Activated T-helper 17 cell treated with anti-CD3 and anti-CD28 coated beads, Interleukin-2, amount 50 U/mL, for 72 hours (primary cell): ENCODE results near the gene NFKBIE. TPM values are rescaled to one million over a fixed set of nuclear protein-coding genes. Genes with fewer than 3 reads are reported as not detected.
"Not testable (repeated sequence)": the region's sequence is repeated elsewhere in the genome, so short reads cannot be mapped to it uniquely, and the experiment has no call there.

Experiments used
- ATAC-seq: fragments of 150-1000 bp; cut with Tn5 transposase; replicated peaks from 2 replicates; pipeline ENCODE4 v1.10.0; 2021; ENCODE audit warnings: mild to moderate bottlenecking, moderate library complexity
- H3K27ac Mint-ChIP-seq: one replicate; pipeline ENCODE4 v1.8.0; 2022; ENCODE audit warnings: mixed read lengths
- H3K27me3 Mint-ChIP-seq: one replicate; pipeline ENCODE4 v1.8.0; 2022; ENCODE audit warnings: mixed read lengths
- H3K36me3 Mint-ChIP-seq: one replicate; pipeline ENCODE4 v1.8.0; 2022; ENCODE audit warnings: low read depth, mild to moderate bottlenecking, mixed read lengths
- H3K4me1 Mint-ChIP-seq: one replicate; pipeline ENCODE4 v1.8.0; 2022; ENCODE audit warnings: mixed read lengths
- H3K4me3 Mint-ChIP-seq: one replicate; pipeline ENCODE4 v1.8.0; 2022; ENCODE audit warnings: mild to moderate bottlenecking, mixed read lengths
- H3K9me3 Mint-ChIP-seq: one replicate; pipeline ENCODE4 v1.8.0; 2022; ENCODE audit warnings: mixed read lengths
- total RNA-seq, 2 donors: library from RNA; stranded (reverse); gene quantifications; one replicate each; pipeline ENCODE4 v1.2.3, GENCODE V29; 2022

NFKBIE gene
- total RNA-seq, 2 donors from 2014 or later, result 20.5 to 26.9 TPM

DNA sequence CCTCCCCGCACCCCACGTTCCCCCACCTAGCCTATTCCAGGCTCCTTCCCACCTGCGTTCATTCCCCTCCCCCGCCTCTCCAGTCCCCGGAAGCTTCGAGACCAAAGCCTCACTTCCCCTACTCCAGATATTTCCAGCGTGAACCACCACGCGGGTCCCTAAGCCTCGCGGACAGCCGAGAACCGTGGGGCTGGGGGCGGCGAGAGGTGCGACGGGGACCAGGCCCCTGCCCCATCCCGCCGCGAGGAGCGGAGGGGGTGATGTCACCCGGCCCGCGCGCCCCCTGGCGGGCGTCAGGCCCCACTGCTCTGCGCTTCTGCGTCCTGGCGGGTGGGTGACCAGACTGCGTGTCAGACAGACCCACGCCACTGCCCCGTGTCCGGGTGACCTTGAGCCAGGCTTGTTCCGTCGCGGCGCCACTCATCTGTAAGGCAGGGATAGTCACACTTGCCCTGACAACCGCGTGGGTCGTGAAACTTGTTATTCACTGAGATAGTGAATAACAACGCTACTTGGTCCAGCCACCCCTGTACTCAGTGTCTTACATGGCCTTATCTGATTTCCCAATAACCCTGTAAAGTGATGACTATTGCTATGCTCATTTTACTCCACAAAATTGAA is 27.4 kb downstream of the NFKBIE start:
- no peaks in the 10 kb centered on the region for H3K27me3 Mint-ChIP-seq
- H3K27ac Mint-ChIP-seq, result peak overlapping the region; percentile 92
- H3K4me3 Mint-ChIP-seq, result peak overlapping the region; percentile 67
- peak; percentile 74 for ATAC-seq
- no peaks in the 10 kb centered on the region for H3K9me3 Mint-ChIP-seq
- peaks cover 6% of the 10 kb centered on the region for H3K4me1 Mint-ChIP-seq
- H3K36me3 Mint-ChIP-seq, result peaks cover 14% of the 10 kb centered on the region

GRCh38 chr6:44237021-44237812 is 28.1 kb downstream of the NFKBIE start:
- H3K4me1 Mint-ChIP-seq, result peaks cover 6% of the 10 kb centered on the region
- peak overlapping the region; percentile 92 for H3K27ac Mint-ChIP-seq
- ATAC-seq, result peak; percentile 91
- H3K4me3 Mint-ChIP-seq, result peak overlapping the region; percentile 67
- H3K36me3 Mint-ChIP-seq, result peaks cover 21% of the 10 kb centered on the region
- no peaks in the 10 kb centered on the region for H3K27me3 Mint-ChIP-seq
- no peaks in the 10 kb centered on the region for H3K9me3 Mint-ChIP-seq

DNA sequence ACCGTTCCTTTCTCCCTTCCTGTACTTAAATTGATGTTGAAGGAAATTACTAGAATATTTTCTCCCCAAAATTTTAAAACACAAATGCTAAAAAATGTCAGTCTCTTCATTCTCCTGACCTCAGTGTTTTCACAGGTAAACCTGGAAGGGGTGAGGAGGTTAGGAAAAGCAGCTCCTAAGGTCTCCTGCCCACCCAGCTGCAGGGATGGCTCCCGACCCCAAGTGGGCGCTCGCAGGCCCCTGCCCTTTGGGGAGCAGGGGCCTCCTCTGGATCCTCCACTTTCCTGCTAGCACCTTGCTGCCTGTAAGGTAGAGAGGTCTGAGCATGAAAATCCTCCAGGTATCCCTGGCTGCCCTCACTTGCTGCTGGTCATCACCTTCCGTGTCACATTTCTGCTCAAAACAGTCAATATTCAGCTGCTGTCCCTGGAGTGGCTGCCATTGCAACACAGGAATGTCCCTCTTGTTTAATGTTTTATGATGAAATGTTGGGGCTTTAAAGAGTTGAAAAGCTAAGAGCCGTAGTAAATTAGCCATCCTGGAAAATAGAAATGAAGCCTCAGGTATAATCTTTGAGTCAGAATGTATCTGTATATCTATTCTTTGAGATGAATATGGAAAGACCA is 29.3 kb downstream of the NFKBIE start:
- ATAC-seq, result no peak
- no peak overlapping the region for H3K27ac Mint-ChIP-seq
- H3K4me3 Mint-ChIP-seq, result peak overlapping the region; percentile 67
- H3K9me3 Mint-ChIP-seq, result no peaks in the 10 kb centered on the region
- H3K36me3 Mint-ChIP-seq, result peaks cover 33% of the 10 kb centered on the region
- no peaks in the 10 kb centered on the region for H3K27me3 Mint-ChIP-seq
- H3K4me1 Mint-ChIP-seq, result peaks cover 6% of the 10 kb centered on the region

DNA sequence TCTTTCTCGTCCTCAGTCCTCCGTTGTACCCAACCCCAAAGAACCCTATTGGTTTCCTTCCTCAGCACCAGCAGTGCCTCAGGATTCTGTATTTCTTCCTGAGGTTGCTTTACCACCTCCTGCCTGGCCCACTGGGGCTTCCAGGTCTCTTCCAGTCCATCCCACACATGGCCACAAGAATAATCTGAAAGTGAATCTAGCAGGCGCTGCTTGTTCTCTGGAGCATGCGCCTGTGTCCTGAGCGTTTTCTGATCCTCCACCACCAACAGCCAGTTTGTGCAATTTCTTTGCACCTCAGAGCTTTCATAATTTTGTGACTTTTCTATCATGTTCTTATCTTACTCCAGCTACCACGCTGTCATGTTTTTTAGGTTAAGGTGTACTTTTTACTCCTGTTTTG is 30.1 kb downstream of the NFKBIE start:
- H3K27ac Mint-ChIP-seq, result peak overlapping the region; percentile 63
- ATAC-seq, result no peak
- H3K27me3 Mint-ChIP-seq, result no peaks in the 10 kb centered on the region
- H3K4me1 Mint-ChIP-seq, result peaks cover 6% of the 10 kb centered on the region
- H3K9me3 Mint-ChIP-seq, result no peaks in the 10 kb centered on the region
- H3K4me3 Mint-ChIP-seq, result no peak overlapping the region
- peaks cover 40% of the 10 kb centered on the region for H3K36me3 Mint-ChIP-seq

DNA sequence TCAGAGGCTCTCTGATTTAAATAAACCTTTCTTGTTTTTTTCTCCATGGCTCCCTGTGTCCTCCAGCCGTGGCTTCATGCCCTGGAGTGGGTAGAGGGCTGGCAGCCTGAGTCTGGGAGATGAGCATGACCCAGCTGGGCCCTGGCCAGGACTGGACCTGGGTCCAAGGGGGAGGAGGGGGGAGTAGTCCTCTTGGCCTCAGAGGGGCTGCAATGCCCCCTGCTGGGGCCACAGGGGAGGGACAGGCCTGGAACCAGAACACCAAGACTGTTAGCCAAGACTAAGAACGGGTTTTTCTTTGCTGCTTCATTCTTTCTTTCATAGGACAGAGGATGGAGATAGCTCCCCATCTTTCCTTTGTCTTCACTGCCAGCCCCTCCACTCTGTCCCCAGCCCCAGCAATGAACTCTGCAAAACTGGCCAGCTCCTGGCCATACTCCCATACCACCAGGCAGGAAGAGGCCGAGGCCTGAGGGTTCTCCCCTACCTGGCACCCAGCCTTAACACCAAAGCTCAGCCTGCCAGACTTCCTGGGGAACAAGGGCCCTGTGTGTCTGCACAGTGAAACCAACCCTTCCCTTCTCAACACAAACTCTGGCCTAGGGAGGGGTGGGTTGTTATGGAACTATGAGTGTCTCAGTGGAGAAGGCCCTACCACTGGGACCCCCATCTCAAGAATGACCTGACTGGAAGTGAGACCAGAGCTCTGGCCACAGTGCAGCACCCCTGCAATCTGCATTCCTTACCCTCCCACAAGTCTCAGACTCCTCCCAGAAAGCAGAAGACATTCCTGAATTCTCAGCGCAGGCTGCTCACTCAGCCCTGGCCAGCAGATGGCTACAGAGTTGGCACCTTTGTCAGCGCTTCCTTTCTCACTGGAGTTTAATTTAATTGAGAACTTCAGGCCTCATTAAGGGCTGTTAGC is 31.0 kb downstream of the NFKBIE start:
- Mint-ChIP-seq H3K27ac (peak overlapping the region; percentile 62), H3K9me3 (no peaks in the 10 kb centered on the region), H3K27me3 (no peaks in the 10 kb centered on the region), H3K4me1 (peaks cover 6% of the 10 kb centered on the region), H3K4me3 (no peak overlapping the region), H3K36me3 (peaks cover 49% of the 10 kb centered on the region)
- ATAC-seq, result no peak

DNA sequence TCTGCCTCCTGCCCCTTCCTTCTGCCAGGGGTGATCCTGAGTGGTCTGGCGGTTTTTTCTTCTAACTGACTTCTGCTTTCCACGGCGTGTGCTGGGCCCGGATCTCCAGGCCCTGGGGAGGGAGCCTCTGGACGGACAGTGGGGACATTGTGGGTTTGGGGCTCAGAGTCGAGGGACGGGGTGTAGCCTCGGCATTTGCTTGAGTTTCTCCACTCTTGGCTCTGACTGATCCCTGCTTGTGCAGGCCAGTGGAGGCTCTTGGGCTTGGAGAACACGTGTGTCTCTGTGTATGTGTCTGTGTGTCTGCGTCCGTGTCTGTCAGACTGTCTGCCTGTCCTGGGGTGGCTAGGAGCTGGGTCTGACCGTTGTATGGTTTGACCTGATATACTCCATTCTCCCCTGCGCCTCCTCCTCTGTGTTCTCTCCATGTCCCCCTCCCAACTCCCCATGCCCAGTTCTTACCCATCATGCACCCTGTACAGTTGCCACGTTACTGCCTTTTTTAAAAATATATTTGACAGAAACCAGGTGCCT is 31.7 kb downstream of the NFKBIE start:
- ATAC-seq, result no peak
- peaks cover 56% of the 10 kb centered on the region for H3K36me3 Mint-ChIP-seq
- no peaks in the 10 kb centered on the region for H3K9me3 Mint-ChIP-seq
- H3K4me3 Mint-ChIP-seq, result no peak overlapping the region
- peaks cover 5% of the 10 kb centered on the region for H3K4me1 Mint-ChIP-seq
- peak overlapping the region; percentile 62 for H3K27ac Mint-ChIP-seq
- H3K27me3 Mint-ChIP-seq, result no peaks in the 10 kb centered on the region

DNA sequence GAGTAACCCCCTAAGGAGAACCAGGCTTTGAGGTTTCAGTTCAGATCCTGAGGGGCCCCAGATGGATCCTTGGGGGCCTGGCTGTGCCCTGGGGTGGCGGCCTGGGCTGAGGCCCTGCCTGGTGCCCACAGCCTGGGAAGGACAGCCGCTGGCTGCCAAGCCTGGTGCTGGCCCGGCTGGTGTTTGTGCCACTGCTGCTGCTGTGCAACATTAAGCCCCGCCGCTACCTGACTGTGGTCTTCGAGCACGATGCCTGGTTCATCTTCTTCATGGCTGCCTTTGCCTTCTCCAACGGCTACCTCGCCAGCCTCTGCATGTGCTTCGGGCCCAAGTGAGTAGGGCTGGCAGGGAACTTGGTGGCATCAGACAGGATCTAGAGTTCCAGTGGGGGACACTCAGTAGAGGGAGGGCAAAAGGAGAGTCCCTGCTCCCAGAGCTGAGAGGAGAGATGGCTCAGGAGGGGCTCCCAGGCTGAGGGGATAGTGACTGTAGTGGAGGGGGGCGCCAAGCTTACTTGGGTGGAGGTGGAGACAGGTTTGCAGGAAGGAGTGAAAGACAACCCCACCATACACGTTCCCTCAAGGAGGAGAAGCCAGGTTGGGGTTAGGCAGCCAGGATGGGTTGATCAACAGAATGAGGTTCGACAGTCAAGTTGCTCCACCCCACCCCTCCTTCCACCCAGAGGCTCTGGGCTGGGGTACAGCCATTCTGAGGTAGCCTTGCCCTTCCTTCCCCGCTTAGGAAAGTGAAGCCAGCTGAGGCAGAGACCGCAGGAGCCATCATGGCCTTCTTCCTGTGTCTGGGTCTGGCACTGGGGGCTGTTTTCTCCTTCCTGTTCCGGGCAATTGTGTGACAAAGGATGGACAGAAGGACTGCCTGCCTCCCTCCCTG is 32.4 kb downstream of the NFKBIE start:
- H3K4me1 Mint-ChIP-seq, result no peaks in the 10 kb centered on the region
- peaks cover 57% of the 10 kb centered on the region for H3K36me3 Mint-ChIP-seq
- H3K4me3 Mint-ChIP-seq, result no peak overlapping the region
- no peaks in the 10 kb centered on the region for H3K9me3 Mint-ChIP-seq
- ATAC-seq, result no peak
- H3K27ac Mint-ChIP-seq, result peak overlapping the region; percentile 65
- H3K27me3 Mint-ChIP-seq, result no peaks in the 10 kb centered on the region

GRCh38 chr6:44231426-44231825 is 33.9 kb downstream of the NFKBIE start:
- H3K4me3 Mint-ChIP-seq, H3K27me3 Mint-ChIP-seq, H3K9me3 Mint-ChIP-seq, H3K4me1 Mint-ChIP-seq, H3K27ac Mint-ChIP-seq, ATAC-seq: not testable (repeated sequence)
- H3K36me3 Mint-ChIP-seq, result peaks cover 57% of the 10 kb centered on the region

- H3K9me3 Mint-ChIP-seq, result no peaks in the 10 kb centered on the region
- H3K4me3 Mint-ChIP-seq, result no peak overlapping the region
- peaks cover 57% of the 10 kb centered on the region for H3K36me3 Mint-ChIP-seq
- no peaks in the 10 kb centered on the region for H3K27me3 Mint-ChIP-seq
- H3K27ac Mint-ChIP-seq, result no peak overlapping the region
- no peak for ATAC-seq
- H3K4me1 Mint-ChIP-seq, result no peaks in the 10 kb centered on the region
Observed at GRCh38 chr6:44230034-44230675, 35.2 kb downstream of the NFKBIE start.

DNA sequence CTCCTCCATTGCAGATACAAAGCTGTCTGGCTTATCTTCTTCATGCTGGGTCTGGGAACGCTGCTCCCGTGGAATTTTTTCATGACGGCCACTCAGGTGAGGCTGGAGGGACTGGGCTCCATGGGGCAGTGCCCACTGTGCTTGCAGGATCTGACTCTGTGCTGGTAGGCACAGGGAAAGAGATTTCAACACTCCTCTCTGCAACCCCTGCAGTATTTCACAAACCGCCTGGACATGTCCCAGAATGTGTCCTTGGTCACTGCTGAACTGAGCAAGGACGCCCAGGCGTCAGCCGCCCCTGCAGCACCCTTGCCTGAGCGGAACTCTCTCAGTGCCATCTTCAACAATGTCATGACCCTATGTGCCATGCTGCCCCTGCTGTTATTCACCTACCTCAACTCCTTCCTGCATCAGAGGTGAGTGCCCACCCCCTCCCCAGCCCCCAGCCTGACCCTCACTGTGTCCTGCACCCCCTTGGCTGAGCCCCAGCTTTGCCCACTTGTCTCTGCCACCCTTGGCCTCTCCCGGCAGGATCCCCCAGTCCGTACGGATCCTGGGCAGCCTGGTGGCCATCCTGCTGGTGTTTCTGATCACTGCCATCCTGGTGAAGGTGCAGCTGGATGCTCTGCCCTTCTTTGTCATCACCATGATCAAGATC is 35.8 kb downstream of the NFKBIE start:
- ATAC-seq, result no peak
- H3K4me3 Mint-ChIP-seq, result no peak overlapping the region
- H3K9me3 Mint-ChIP-seq, result no peaks in the 10 kb centered on the region
- H3K4me1 Mint-ChIP-seq, result peaks cover 5% of the 10 kb centered on the region
- H3K27ac Mint-ChIP-seq, result no peak overlapping the region
- H3K36me3 Mint-ChIP-seq, result peaks cover 62% of the 10 kb centered on the region
- H3K27me3 Mint-ChIP-seq, result no peaks in the 10 kb centered on the region

DNA sequence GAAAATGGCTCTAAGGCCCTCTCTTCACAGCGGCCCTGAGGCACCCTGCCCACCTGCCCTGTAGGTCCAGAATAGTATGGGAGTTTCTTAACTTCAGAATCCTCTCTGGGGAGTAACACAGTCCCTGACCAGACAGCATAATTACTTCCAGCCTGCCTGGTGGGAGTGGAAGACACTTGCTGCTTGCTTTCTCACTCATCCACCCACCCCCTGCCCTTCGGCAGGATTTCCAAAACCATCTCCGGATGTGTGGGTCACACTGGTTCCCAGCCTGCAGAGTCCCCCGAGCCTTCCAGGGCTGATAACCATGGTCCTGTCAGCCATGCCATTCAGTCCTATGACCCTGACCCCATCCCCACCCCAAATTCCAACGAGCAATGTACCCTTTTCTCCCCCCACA is 36.5 kb downstream of the NFKBIE start:
- Mint-ChIP-seq H3K4me3 (no peak overlapping the region), H3K9me3 (no peaks in the 10 kb centered on the region), H3K27me3 (no peaks in the 10 kb centered on the region), H3K27ac (no peak overlapping the region), H3K36me3 (peaks cover 61% of the 10 kb centered on the region), H3K4me1 (peaks cover 11% of the 10 kb centered on the region)
- ATAC-seq, result no peak

DNA sequence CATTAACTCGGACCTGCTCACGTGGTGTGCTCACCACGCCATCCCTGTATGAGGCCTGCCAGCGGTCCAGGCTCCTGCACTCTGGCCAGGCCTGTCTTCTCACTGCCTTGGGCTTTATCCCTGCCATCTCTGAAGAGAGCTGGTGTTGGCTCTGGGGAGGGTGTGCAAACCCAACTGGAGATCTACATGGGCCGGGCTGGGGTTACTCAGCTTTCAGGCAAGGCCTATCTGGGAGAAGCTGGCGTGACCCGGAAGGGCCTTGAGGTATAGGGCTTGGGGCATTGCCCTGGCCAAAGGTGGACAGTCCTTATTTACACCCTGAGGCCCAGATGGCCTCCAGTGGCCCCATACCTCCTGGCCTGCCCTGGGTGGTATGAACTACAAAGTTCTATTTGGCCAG is 36.9 kb downstream of the NFKBIE start:
- Mint-ChIP-seq H3K27ac (no peak overlapping the region), H3K36me3 (peaks cover 57% of the 10 kb centered on the region), H3K9me3 (no peaks in the 10 kb centered on the region), H3K27me3 (no peaks in the 10 kb centered on the region), H3K4me1 (peaks cover 11% of the 10 kb centered on the region), H3K4me3 (no peak overlapping the region)
- ATAC-seq, result no peak
